Memory B cell (primary cell): ENCODE measurements around the gene CHD9.
A peak's percentile ranks its signal among the peaks of the same experiment; 100 is the strongest.
"Not testable (repeated sequence)": the region's sequence is repeated elsewhere in the genome, so short reads cannot be mapped to it uniquely, and the experiment has no call there.

ENCODE experiments used
- ATAC-seq: fragments of 150-1000 bp; cut with Tn5 transposase; 2 replicates; pipeline ENCODE4 v1.10.0; 2021; ENCODE audit warnings: low read depth, mild to moderate bottlenecking, moderate library complexity
- DNase-seq, 2 donors: peaks; one replicate each; pipeline ENCODE4 v3.0.0; 2022; ENCODE audit warnings: low spot score in 2 of 2
- H3K27ac Mint-ChIP-seq: one replicate; pipeline ENCODE4 v1.8.0; 2022; ENCODE audit warnings: mild to moderate bottlenecking, moderate library complexity, mixed read lengths
- H3K27me3 Mint-ChIP-seq: one replicate; pipeline ENCODE4 v1.8.0; 2022; ENCODE audit warnings: mixed read lengths
- H3K36me3 Mint-ChIP-seq: one replicate; pipeline ENCODE4 v1.8.0; 2022; ENCODE audit warnings: mild to moderate bottlenecking, mixed read lengths
- H3K4me1 Mint-ChIP-seq: one replicate; pipeline ENCODE4 v1.8.0; 2022; ENCODE audit warnings: mixed read lengths
- H3K4me3 Mint-ChIP-seq: one replicate; pipeline ENCODE4 v1.8.0; 2022; ENCODE audit warnings: mild to moderate bottlenecking, moderate library complexity, mixed read lengths
- H3K9me3 Mint-ChIP-seq: one replicate; pipeline ENCODE4 v1.8.0; 2022; ENCODE audit warnings: mixed read lengths

The CHD9 gene

GRCh38 chr16:53330991-53331390 lies 276.2 kb downstream of the CHD9 start:
- not testable (repeated sequence) for H3K36me3 Mint-ChIP-seq, H3K27ac Mint-ChIP-seq, H3K4me3 Mint-ChIP-seq, H3K4me1 Mint-ChIP-seq, DNase-seq, ATAC-seq, H3K9me3 Mint-ChIP-seq, H3K27me3 Mint-ChIP-seq

- H3K36me3 Mint-ChIP-seq = no peaks in the 10 kb centered on the region
- H3K9me3 Mint-ChIP-seq = peaks cover 2% of the 10 kb centered on the region
- H3K27me3 Mint-ChIP-seq = no peaks in the 10 kb centered on the region
- H3K27ac Mint-ChIP-seq = no peak overlapping the region
- H3K4me1 Mint-ChIP-seq = no peaks in the 10 kb centered on the region
- ATAC-seq (no peak), DNase-seq (no peak)
- no peak overlapping the region for H3K4me3 Mint-ChIP-seq
Measured at GRCh38 chr16:53334581-53334980, 279.8 kb downstream of the CHD9 start.

DNA sequence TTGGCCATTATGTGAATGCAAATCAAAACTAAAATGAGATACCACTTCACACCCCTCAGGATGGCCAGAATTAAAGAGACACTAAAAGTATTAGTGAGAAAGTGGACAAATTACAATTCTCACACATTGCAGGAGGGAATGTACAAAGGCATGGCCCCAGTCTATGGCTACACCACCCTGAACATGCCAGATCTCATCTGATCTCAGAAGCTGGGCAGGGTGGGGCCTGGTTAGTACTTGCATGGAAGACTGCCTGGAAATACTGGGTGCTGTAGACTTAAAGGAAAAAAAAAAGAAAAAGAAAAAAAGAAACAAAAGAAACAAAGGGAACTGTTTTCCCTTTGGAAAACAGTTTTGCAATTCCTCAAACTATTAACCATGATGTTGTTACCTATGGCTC lies 282.5 kb downstream of the CHD9 start:
- DNase-seq (no peak), ATAC-seq (no peak)
- Mint-ChIP-seq H3K27ac (no peak overlapping the region), H3K27me3 (no peaks in the 10 kb centered on the region), H3K9me3 (no peaks in the 10 kb centered on the region), H3K36me3 (no peaks in the 10 kb centered on the region), H3K4me3 (no peak overlapping the region), H3K4me1 (no peaks in the 10 kb centered on the region)

- DNase-seq (no peak), ATAC-seq (no peak)
- peaks cover 2% of the 10 kb centered on the region for H3K9me3 Mint-ChIP-seq
- H3K4me1 Mint-ChIP-seq = no peaks in the 10 kb centered on the region
- no peaks in the 10 kb centered on the region for H3K36me3 Mint-ChIP-seq
- peaks cover 3% of the 10 kb centered on the region for H3K27me3 Mint-ChIP-seq
- H3K4me3 Mint-ChIP-seq = no peak overlapping the region
- no peak overlapping the region for H3K27ac Mint-ChIP-seq
Measured at GRCh38 chr16:53341792-53342191, 287.0 kb downstream of the CHD9 start.

DNA sequence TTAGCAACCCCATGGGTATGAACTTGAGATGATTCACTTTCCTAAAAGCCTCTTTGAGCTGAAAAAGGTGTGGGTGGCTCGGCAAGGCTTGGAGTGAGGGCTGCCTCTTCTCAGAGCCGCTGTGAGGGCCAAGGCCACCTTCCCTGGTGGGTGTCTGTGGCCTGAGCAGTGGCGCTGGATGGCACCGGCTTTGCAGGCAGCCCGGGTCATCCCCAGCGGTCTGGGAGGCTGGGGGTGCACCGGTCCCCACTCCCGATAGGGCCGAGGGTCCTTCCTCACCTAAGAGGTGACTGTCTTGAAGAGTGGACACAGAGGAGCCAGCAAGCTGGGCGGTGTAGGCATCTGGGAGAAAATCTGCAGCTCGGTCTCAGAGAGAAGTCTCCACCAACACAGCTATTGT lies 300.3 kb downstream of the CHD9 start:
- peaks cover 15% of the 10 kb centered on the region for H3K27me3 Mint-ChIP-seq
- no peak overlapping the region for H3K4me3 Mint-ChIP-seq
- H3K9me3 Mint-ChIP-seq = no peaks in the 10 kb centered on the region
- DNase-seq (no peak), ATAC-seq (no peak)
- peaks cover 6% of the 10 kb centered on the region for H3K36me3 Mint-ChIP-seq
- H3K4me1 Mint-ChIP-seq = peaks cover 13% of the 10 kb centered on the region
- H3K27ac Mint-ChIP-seq = no peak overlapping the region

GRCh38 chr16:53356478-53357207 lies 301.9 kb downstream of the CHD9 start:
- Mint-ChIP-seq H3K27me3 (peaks cover 15% of the 10 kb centered on the region), H3K4me3 (no peak overlapping the region), H3K9me3 (no peaks in the 10 kb centered on the region), H3K36me3 (peaks cover 2% of the 10 kb centered on the region), H3K4me1 (peaks cover 13% of the 10 kb centered on the region), H3K27ac (no peak overlapping the region)
- DNase-seq (no peak), ATAC-seq (no peak)

- ATAC-seq = no peak
- Mint-ChIP-seq H3K36me3 (peaks cover 2% of the 10 kb centered on the region), H3K9me3 (no peaks in the 10 kb centered on the region), H3K27me3 (peaks cover 15% of the 10 kb centered on the region), H3K4me1 (peaks cover 13% of the 10 kb centered on the region), H3K27ac (no peak overlapping the region), H3K4me3 (no peak overlapping the region)
- no peak for DNase-seq
Measured at GRCh38 chr16:53357208-53357586, 302.4 kb downstream of the CHD9 start.

DNA sequence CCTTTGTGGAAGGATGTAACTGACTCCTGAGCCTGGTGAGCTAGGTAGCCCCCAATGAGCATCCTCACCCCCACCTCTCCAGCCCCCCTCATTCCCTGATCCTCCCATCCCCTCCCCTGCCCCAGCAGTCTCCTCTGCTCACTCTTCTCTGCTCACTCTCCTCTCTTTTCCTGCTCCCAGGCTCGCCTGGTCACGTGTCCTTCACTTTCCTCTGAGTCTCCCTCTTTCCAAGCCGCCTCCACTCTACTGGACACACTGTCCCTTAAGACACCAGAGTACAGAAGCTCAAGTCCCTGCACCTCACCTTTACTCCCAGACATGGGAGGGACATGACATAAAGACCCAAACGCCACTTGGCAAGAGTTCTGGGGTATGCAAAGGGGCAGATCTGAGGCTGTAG lies 303.2 kb downstream of the CHD9 start:
- H3K36me3 Mint-ChIP-seq = peaks cover 2% of the 10 kb centered on the region
- peaks cover 13% of the 10 kb centered on the region for H3K4me1 Mint-ChIP-seq
- ATAC-seq = no peak
- no peak overlapping the region for H3K27ac Mint-ChIP-seq
- DNase-seq = no peak
- no peak overlapping the region for H3K4me3 Mint-ChIP-seq
- no peaks in the 10 kb centered on the region for H3K9me3 Mint-ChIP-seq
- H3K27me3 Mint-ChIP-seq = peaks cover 15% of the 10 kb centered on the region

- peak; percentile 77 for ATAC-seq
- H3K9me3 Mint-ChIP-seq = no peaks in the 10 kb centered on the region
- H3K4me1 Mint-ChIP-seq = peaks cover 13% of the 10 kb centered on the region
- H3K4me3 Mint-ChIP-seq = peak overlapping the region; percentile 58
- DNase-seq = peak; percentile 20 to 28
- peaks cover 15% of the 10 kb centered on the region for H3K27me3 Mint-ChIP-seq
- H3K36me3 Mint-ChIP-seq = peaks cover 2% of the 10 kb centered on the region
- no peak overlapping the region for H3K27ac Mint-ChIP-seq
Measured at GRCh38 chr16:53358884-53359283, 304.1 kb downstream of the CHD9 start.

DNA sequence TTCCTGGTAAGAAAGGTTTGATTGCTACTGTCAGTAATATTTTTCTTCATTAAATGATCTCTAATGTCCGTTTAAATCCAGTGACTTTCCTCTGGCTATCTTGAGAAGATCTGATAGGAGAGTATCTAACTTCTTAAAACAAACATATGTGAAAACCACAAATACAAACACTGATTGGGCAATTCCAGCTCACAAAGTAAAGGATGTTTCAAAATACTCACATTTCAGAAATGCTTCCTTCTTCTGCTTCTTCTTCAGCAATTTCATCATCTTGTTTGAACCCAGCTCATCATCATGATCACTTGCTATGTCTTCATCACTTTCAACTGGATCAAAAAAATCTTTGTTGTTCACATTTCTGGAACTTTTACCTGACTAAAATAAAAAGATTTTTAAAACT lies 315.1 kb downstream of the CHD9 start:
- H3K36me3 Mint-ChIP-seq = no peaks in the 10 kb centered on the region
- peaks cover 6% of the 10 kb centered on the region for H3K27me3 Mint-ChIP-seq
- peaks cover 2% of the 10 kb centered on the region for H3K4me1 Mint-ChIP-seq
- H3K27ac Mint-ChIP-seq = no peak overlapping the region
- H3K9me3 Mint-ChIP-seq = no peaks in the 10 kb centered on the region
- DNase-seq (no peak), ATAC-seq (no peak)
- H3K4me3 Mint-ChIP-seq = no peak overlapping the region

- Mint-ChIP-seq H3K9me3 (no peaks in the 10 kb centered on the region), H3K27ac (no peak overlapping the region), H3K27me3 (peaks cover 6% of the 10 kb centered on the region), H3K4me1 (peaks cover 2% of the 10 kb centered on the region), H3K36me3 (no peaks in the 10 kb centered on the region), H3K4me3 (no peak overlapping the region)
- DNase-seq (no peak), ATAC-seq (no peak)
Measured at GRCh38 chr16:53370827-53371226, 316.0 kb downstream of the CHD9 start.

DNA sequence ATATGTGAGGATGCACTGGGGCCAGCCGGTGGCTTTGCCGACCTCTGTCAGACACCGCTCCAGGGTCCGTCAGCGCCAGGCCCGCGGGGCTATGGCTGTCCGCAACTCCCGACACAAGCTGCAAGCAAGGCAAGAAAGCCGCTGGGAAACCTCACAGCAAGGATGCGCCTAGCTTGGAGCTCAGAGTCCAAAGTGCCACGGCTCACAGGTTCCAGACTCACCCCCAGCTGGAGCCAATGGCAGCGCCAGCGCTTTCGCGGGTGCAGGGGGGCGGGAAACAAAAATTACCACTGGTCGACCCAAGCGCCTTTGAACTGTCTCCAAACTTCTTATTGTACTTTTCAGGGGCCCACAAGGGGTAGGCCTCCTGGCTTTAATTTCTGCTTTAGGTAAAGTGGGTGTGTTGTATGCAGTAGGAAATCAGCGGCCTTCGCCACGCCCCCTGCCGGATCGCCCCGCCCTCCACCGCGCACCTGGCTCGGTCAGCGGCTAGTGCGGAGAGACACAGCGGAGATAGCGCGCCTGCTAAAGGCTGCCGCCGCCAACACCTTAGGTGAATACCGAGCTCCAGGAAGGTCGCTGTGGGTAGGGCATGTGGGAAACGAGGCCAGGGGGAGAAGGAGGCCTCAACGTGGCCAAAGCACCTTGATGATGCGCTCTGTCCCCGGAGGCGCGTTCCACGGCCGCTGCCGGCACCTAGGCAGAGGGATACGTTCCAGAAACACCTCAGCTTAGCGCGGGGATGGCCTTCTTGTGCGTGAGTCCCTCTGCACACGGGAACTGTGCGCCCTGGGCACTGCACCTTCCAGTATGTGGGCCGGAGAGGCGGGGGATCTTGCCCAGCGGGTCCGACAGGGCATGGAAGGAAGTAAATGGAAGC lies 318.4 kb downstream of the CHD9 start:
- Mint-ChIP-seq H3K36me3 (no peaks in the 10 kb centered on the region), H3K27ac (no peak overlapping the region), H3K4me1 (peaks cover 2% of the 10 kb centered on the region), H3K27me3 (peaks cover 9% of the 10 kb centered on the region), H3K4me3 (peak overlapping the region; percentile 67), H3K9me3 (no peaks in the 10 kb centered on the region)
- DNase-seq = peak in 1 of 2 donors; percentile 46
- peak; percentile 74 for ATAC-seq

DNA sequence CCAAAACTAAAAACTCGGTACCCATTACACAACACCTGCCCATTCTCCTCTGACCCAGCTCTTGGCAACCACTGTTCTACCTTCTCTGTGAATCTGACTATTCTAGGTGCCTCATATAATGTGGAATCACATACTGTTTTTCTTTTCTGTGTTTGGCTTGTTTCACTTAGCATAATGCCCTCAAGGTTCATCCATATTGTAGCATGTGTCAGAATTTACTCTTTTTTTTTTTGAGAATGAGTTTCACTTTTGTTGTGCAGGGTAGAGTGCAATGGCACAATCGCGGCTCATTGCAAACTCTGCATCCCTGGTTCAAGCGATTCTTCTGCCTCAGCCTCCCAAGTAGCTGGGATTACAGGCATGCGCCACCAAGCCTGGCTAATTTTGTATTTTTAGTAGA lies 320.0 kb downstream of the CHD9 start:
- peaks cover 2% of the 10 kb centered on the region for H3K4me1 Mint-ChIP-seq
- no peak overlapping the region for H3K27ac Mint-ChIP-seq
- no peaks in the 10 kb centered on the region for H3K36me3 Mint-ChIP-seq
- H3K27me3 Mint-ChIP-seq = peaks cover 10% of the 10 kb centered on the region
- DNase-seq (no peak), ATAC-seq (no peak)
- H3K4me3 Mint-ChIP-seq = no peak overlapping the region
- H3K9me3 Mint-ChIP-seq = no peaks in the 10 kb centered on the region

- DNase-seq = no peak
- Mint-ChIP-seq H3K4me1 (peaks cover 2% of the 10 kb centered on the region), H3K36me3 (peaks cover 2% of the 10 kb centered on the region), H3K9me3 (no peaks in the 10 kb centered on the region), H3K27me3 (peaks cover 13% of the 10 kb centered on the region), H3K27ac (no peak overlapping the region), H3K4me3 (no peak overlapping the region)
- no peak for ATAC-seq
Measured at GRCh38 chr16:53378138-53378537, 323.3 kb downstream of the CHD9 start.
